HK-2 (cell line): ENCODE data around the gene PLCB2.

Source experiments
- DNase-seq: peaks from one replicate; pipeline ENCODE4 v3.0.0-alpha.2; 2018; ENCODE audit not compliant: unreplicated experiment

PLCB2 gene

GRCh38 chr15:40307421-40308211 lies at the start of gene PLCB2:
Gene PLCB2, minus strand, starts transcription at chr15:40307935. Its CDS starts 263 bp downstream, at chr15:40307672.
- DNase-seq, result no peak

- DNase-seq, result no peak
These were observed 49.5 kb upstream of the PLCB2 start for GRCh38 chr15:40357246-40357645.

- no peak for DNase-seq
These were observed 48.3 kb upstream of the PLCB2 start for GRCh38 chr15:40355976-40356585.

DNA sequence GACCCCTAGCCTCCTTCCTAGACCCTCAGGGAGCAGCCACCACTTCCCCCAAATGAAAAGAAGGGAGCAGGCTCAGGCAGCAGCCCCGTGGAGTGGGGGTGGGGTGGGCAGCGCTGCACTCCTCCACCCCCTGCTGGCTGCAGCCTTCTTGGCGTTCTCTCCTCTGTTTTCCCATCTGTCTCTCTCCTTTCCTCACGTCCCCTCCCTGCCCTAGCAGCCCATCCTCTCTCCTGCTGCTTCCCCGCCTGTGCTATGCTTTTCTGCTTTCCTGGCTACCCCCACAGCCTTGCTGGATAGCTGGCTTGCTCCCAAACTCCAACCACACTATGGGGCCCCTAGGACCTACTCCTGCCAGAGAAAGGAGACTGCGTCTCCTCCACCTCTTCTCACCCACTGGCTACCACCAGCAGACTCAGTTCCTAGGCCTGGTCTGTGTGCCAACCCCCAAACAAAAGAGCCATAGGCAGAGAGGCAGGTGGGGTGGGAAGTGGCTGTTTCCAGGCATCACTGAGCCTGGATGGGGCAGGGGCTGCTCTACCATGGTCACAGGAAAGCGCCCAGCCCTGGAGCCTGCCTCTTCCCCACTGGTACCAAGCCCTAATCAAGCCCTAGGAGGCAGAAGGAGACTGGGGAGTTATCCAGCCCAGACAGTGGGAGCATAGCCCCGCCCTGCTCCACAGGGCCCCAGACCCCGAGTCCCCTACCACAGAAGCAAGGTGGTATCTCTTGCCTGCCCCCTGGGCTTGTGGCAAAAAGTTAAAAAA lies 46.9 kb upstream of the PLCB2 start:
- no peak for DNase-seq

DNA sequence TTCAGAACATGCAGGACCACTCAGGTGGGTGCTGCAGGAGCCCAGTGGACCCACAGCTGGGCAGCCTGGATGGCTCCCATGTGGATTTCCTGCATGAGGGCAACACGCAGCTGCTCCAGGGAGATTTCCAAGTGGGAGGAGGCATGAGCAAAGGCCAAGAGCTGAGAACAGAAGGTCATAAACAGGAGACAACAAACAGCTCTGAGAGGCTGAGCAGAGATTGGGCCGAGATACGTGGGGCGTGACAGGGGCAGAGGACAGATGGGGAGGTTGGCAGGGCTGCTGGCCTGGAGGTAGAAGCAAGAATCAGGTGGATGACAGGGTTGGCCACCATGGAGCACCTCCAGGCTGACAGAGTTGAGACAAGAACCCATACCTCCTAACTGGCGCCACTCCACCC lies 46.0 kb upstream of the PLCB2 start:
- no peak for DNase-seq

- no peak for DNase-seq
These were observed 44.7 kb upstream of the PLCB2 start for GRCh38 chr15:40352281-40352901.

DNA sequence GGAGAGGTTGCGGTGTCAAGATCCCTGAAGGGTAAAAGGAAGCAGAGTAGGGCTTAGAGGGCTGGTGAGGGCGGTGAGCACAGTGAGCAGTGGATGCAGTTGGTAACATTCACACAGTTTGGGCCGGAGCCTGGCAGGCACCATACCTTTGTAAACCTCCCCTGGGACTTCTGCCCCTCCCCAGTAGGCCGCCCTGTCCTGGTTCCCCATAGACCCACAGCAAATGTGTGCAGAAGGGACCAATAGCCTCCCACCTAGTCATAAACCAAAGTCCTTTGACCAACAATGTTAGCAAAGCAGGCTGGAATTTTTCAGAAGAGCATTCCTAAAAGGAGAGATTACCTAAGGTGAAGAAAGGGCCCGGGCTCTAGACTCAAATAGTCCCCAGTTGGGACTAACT lies 41.4 kb upstream of the PLCB2 start:
- DNase-seq, result no peak

- no peak for DNase-seq
These were observed 40.7 kb upstream of the PLCB2 start for GRCh38 chr15:40348474-40348870.

- DNase-seq, result no peak
These were observed 40.1 kb upstream of the PLCB2 start for GRCh38 chr15:40347559-40348473.

DNA sequence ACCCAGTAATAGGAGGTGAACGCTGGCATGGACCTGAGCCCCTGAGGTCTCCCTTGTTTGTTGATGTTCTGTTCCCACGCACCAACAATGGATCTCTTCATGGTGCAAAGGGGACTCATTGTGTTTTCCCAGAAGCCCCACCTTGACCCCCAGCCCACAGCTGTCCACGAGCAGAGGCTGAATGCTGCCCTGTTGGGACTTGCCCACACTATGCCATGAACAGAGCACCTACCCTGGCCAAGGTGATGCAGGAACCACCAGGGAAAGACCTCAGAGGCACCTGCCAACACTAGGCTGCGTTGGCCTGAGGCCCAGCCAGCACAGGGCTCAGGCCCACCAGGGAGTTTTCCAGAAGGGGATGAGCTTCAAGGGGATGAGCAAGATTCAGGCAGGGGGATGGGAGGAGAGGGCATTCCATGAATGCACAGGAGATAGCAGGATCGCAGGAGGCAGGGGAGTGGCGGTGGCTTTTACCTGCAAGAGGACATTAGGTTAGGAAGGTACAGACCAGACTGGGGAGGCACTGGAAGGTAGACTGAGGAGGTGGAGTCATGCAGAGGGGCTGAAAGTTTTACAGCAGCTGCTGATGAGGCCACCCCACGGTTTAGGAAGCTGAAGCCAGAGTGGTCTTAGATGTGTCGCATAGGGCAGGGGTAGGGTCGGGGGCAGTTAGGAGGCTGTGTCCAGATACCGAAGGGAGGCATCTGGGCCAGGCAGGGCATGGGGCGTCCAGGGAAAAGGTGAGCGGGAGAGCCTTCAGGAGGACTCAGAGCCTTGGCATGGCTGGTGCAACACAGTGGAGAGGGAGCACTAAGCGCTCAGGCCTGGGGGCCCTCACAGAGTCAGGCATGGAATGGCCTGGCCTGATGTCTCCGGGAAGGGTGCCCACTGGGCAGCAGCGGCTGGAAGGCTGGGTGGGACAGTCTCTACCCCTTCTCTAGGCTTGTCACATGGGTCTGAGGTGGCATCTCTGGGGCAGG lies 39.1 kb upstream of the PLCB2 start:
- no peak for DNase-seq

- DNase-seq, result no peak
These were observed 38.3 kb upstream of the PLCB2 start for GRCh38 chr15:40345867-40346578.

- no peak for DNase-seq
These were observed 37.6 kb upstream of the PLCB2 start for GRCh38 chr15:40345225-40345866.

GRCh38 chr15:40344631-40345120 lies 36.9 kb upstream of the PLCB2 start:
- DNase-seq, result peak; percentile 53

DNA sequence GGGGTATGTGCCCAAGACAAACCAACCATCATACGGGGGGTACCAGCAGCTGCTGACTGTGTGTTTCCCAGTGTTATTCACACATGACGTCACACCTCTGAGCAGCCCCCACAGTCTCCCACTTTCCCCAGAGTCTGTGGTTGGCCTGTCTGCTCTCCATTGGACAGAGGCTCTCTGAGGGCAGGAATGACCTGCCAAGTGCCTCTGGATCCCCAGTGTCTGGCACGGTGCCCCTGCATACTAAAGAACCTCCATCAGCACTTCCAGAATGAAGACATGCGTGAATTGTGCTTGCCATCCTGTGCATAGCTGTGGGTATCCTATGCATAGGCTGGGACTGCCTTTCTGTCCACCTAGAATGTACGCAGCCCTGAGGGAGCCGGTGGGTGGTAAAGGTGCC lies 36.5 kb upstream of the PLCB2 start:
- no peak for DNase-seq

DNA sequence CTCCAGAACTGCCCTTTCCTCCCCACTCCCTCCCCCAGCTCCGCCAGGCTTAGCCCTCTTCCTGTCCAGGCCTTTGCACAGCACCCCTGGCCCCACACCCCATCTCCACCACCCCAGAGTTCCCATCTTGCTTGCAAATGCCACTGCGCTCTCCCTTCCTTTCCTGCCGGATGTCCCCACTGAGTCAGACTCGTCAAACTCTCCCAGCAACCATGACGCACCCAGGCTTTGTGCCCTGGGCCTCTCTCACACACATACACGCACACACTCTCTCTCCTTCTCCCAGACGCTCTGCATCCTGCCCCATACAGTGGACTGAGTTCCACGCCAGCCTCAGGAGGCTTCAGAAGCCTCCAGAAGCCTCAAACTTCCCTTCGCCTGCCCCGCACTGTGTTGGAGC lies 35.8 kb upstream of the PLCB2 start:
- peak; percentile 74 for DNase-seq

GRCh38 chr15:40342416-40343320 lies 34.9 kb upstream of the PLCB2 start:
- DNase-seq, result no peak

- DNase-seq, result peak; percentile 77
These were observed 33.1 kb upstream of the PLCB2 start, which contains the start of gene CCDC9B for GRCh38 chr15:40340740-40341400. Gene CCDC9B, minus strand, starts transcription at chr15:40340939. Its CDS starts 120 bp downstream, at chr15:40340819.
